GM18858 (cell line): ENCODE data around the gene C11orf97.
"Not testable (repeated sequence)": the region's sequence is repeated elsewhere in the genome, so short reads cannot be mapped to it uniquely, and the experiment has no call there.

Experiments
- ATAC-seq: cut with Tn5 transposase; IDR thresholded peaks from one replicate; pipeline ENCODE4 v1.9.1; 2021; ENCODE audit not compliant: unreplicated experiment

C11orf97 gene

GRCh38 chr11:94511932-94512781 lies at the start of gene C11orf97:
C11orf97 (plus strand) TSS chr11:94512461; CDS start chr11:94512529, 68 bp downstream.
- ATAC-seq, result peak; percentile 70

- ATAC-seq, result peak; percentile 82
Observed at GRCh38 chr11:94469416-94469815, 42.8 kb upstream of the C11orf97 start.

GRCh38 chr11:94472916-94473799 lies 39.1 kb upstream of the C11orf97 start:
- peak; percentile 78 for ATAC-seq

GRCh38 chr11:94477624-94478023 lies 34.6 kb upstream of the C11orf97 start:
- no peak for ATAC-seq

GRCh38 chr11:94481342-94481741 lies 30.9 kb upstream of the C11orf97 start:
- no peak for ATAC-seq

- ATAC-seq, result no peak
Observed at GRCh38 chr11:94486068-94486467, 26.2 kb upstream of the C11orf97 start.

- peak; percentile 99 for ATAC-seq
Observed at GRCh38 chr11:94493281-94494125, 18.8 kb upstream of the C11orf97 start, which contains the start of the genes ANKRD49 and MRE11. ANKRD49 (plus strand) TSS chr11:94493984; CDS start chr11:94496694, 2,710 bp downstream. MRE11 (minus strand) TSS chr11:94493844; CDS start chr11:94492801, 1,043 bp downstream.

- peak; percentile 41 for ATAC-seq
Observed at GRCh38 chr11:94494126-94494680, 18.1 kb upstream of the C11orf97 start.

- no peak for ATAC-seq
Observed at GRCh38 chr11:94500181-94500580, 12.1 kb upstream of the C11orf97 start.

- ATAC-seq, result no peak
Observed at GRCh38 chr11:94501522-94501921, 10.7 kb upstream of the C11orf97 start.

- peak; percentile 45 for ATAC-seq
Observed at GRCh38 chr11:94504689-94505293, 7.5 kb upstream of the C11orf97 start.

GRCh38 chr11:94506513-94506912 lies 5.7 kb upstream of the C11orf97 start:
- ATAC-seq, result not testable (repeated sequence)

- no peak for ATAC-seq
Observed at GRCh38 chr11:94507485-94507884, 4.8 kb upstream of the C11orf97 start.

- ATAC-seq, result no peak
Observed at GRCh38 chr11:94513091-94513490, 830 bp downstream of the C11orf97 start.

GRCh38 chr11:94515398-94515797 lies 3.1 kb downstream of the C11orf97 start:
- no peak for ATAC-seq

- no peak for ATAC-seq
Observed at GRCh38 chr11:94516725-94517124, 4.5 kb downstream of the C11orf97 start.

- no peak for ATAC-seq
Observed at GRCh38 chr11:94518300-94518699, 6.0 kb downstream of the C11orf97 start.

- ATAC-seq, result no peak
Observed at GRCh38 chr11:94519478-94520084, 7.3 kb downstream of the C11orf97 start.

GRCh38 chr11:94521684-94522083 lies 9.4 kb downstream of the C11orf97 start:
- ATAC-seq, result peak; percentile 53
